IPS DF 4.7 (cell line): ENCODE data around the gene ZCCHC9.

Experiments used
- DNase-seq: peaks from one replicate; pipeline ENCODE4 v3.0.0-alpha.2; 2013; ENCODE audit warnings: low spot score; ENCODE audit errors: extremely low read depth

Gene ZCCHC9

GRCh38 chr5:81355291-81356251, 54.2 kb downstream of the ZCCHC9 start:
- no peak for DNase-seq

DNA sequence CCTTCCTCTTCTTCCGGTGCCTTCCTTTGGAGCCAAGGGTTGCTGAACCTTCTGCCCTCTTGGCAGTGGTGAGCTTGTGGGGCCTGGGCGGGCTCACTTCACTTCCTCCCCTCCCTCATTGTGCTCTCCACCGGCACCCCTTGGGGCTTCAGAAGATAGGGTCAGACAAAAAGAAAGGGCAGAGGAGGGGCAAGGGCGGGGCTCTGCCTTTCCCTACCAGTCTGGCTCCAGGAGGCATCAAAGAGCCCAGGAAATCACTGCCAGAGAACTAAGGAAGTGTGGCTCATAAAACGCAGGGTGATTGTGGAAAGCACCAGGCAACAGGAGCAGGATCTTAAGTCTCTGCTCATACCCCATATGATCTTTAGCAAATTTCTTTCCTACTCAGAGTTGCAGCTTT, 57.7 kb downstream of the ZCCHC9 start:
- no peak for DNase-seq

GRCh38 chr5:81359881-81360280, 58.5 kb downstream of the ZCCHC9 start:
- no peak for DNase-seq

DNA sequence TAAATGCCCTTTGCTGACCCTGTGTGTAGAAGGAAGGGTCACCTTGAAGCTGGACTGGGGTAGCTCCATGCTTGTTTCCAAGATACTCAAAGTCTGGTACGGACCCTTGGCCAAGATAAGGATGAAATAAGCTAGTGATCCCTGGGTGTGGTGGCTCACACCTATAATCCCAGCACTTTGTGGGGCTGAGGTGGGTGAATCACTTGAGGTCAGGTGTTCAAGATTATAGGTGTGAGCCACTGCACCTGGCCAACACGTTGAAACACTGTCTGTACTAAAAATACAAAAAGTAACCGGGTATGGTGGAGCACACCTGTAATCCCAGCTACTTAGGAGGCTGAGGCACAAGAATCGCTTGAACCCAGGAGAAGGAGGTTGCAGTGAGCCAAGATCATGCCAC, 59.3 kb downstream of the ZCCHC9 start:
- DNase-seq, result no peak

DNA sequence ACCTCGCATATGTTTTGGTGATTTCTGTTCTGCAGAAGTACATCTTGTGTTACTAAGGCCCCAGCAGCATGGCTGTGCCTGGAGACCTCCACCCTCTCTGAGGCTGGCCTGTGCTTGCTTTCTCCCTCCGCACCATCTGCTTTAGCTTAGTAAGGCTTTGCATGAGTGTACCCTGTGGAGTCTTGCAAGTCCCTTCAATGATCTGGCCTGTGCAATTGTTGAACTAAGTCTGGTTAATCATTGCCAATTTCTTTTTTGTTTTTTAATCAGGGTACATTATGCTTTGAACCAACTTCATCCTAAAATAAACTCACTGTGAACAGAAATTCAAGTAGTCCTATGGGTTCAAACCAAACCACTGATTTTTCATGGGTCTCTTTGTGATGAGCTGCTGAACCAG, 60.2 kb downstream of the ZCCHC9 start:
- DNase-seq, result no peak
